ENCODE measurements around the gene TMEM165.
A peak's percentile ranks its signal among the peaks of the same experiment; 100 is the strongest.

The TMEM165 gene

GRCh38 chr4:55406545-55406944 lies 10.8 kb downstream of the TMEM165 start:
- DNase-seq (ENCODE audit: low read depth) = no peak

- DNase-seq (ENCODE audit: low read depth) = no peak
These were observed 11.4 kb downstream of the TMEM165 start for GRCh38 chr4:55407119-55407518.

- DNase-seq (ENCODE audit: low read depth) = no peak
These were observed 12.0 kb downstream of the TMEM165 start for GRCh38 chr4:55407764-55408163.

GRCh38 chr4:55409468-55410171 lies 13.9 kb downstream of the TMEM165 start:
- peak; percentile 23 for DNase-seq (ENCODE audit: low read depth)

GRCh38 chr4:55410431-55410830 lies 14.7 kb downstream of the TMEM165 start:
- DNase-seq (ENCODE audit: low read depth) = no peak

GRCh38 chr4:55411621-55412020 lies 15.9 kb downstream of the TMEM165 start:
- DNase-seq (ENCODE audit: low read depth) = peak; percentile 30

- DNase-seq (ENCODE audit: low read depth) = no peak
These were observed 20.4 kb downstream of the TMEM165 start for GRCh38 chr4:55416176-55416575.

- no peak for DNase-seq (ENCODE audit: low read depth)
These were observed 29.0 kb downstream of the TMEM165 start for GRCh38 chr4:55424791-55425190.

GRCh38 chr4:55431710-55432336 lies 36.1 kb downstream of the TMEM165 start:
- DNase-seq (ENCODE audit: low read depth) = no peak

- DNase-seq (ENCODE audit: low read depth) = peak; percentile 47
These were observed 39.5 kb downstream of the TMEM165 start for GRCh38 chr4:55435141-55435841.

GRCh38 chr4:55437356-55437796 lies 41.6 kb downstream of the TMEM165 start:
- peak; percentile 70 for DNase-seq (ENCODE audit: low read depth)

- DNase-seq (ENCODE audit: low read depth) = no peak
These were observed 42.1 kb downstream of the TMEM165 start for GRCh38 chr4:55437823-55438222.

- no peak for DNase-seq (ENCODE audit: low read depth)
These were observed 42.6 kb downstream of the TMEM165 start for GRCh38 chr4:55438314-55438713.

- DNase-seq (ENCODE audit: low read depth) = no peak
These were observed 43.3 kb downstream of the TMEM165 start for GRCh38 chr4:55439023-55439422.

- DNase-seq (ENCODE audit: low read depth) = no peak
These were observed 45.0 kb downstream of the TMEM165 start for GRCh38 chr4:55440786-55441185.

- DNase-seq (ENCODE audit: low read depth) = peak; percentile 2
These were observed 46.8 kb downstream of the TMEM165 start for GRCh38 chr4:55442541-55442940.

GRCh38 chr4:55444827-55445226 lies 49.1 kb downstream of the TMEM165 start:
- DNase-seq (ENCODE audit: low read depth) = peak; percentile 51

GRCh38 chr4:55445921-55446577 lies 50.3 kb downstream of the TMEM165 start:
- DNase-seq (ENCODE audit: low read depth) = peak; percentile 89

- peak; percentile 55 for DNase-seq (ENCODE audit: low read depth)
These were observed 50.8 kb downstream of the TMEM165 start for GRCh38 chr4:55446578-55446922.

GRCh38 chr4:55447108-55447708 lies 51.5 kb downstream of the TMEM165 start:
- peak; percentile 6 for DNase-seq (ENCODE audit: low read depth)

GRCh38 chr4:55447831-55448230 lies 52.1 kb downstream of the TMEM165 start:
- peak; percentile 24 for DNase-seq (ENCODE audit: low read depth)

- DNase-seq (ENCODE audit: low read depth) = no peak
These were observed 54.8 kb downstream of the TMEM165 start for GRCh38 chr4:55450566-55450965.

All from ELR (cell line).